Measurements from ENCODE around the gene SEH1L. TPM values are rescaled to one million over a fixed set of nuclear protein-coding genes. Genes with fewer than 3 reads are reported as not detected.

The SEH1L gene
- total RNA-seq, 1 donor from 2014 or later, result 46.4 TPM

DNA sequence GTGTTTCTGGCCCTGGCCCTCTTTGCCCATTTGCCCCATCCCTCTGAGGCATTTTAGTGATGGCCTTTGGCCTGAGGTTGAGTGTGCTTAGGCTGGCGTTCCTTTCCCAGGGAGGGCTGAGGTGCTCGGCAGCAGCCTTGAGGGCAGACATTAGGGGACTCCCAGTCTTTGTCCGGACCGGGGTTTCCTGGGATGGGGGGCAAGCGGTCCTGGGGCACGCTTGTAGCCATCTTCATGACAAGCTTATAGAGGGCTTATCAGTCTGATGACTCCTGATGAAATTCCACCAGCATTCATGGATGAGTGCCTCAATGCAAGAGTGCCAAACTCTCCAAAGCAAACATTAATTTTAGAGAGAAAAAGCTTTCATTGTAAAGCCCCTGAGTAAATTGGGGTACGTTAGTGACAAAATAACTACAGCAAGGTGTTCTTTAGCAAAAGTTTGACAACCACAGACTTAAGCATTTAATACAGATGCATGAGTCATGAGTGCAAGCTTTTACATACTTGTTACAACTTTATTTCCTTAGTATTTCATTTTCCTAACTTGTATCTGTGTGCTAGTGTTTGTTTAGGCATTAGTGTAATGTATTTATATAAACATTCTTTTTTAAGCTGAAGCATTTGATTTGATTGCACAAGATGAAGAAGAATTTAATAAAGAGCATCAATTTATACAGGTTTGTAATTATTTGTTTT is 89.0 kb downstream of the SEH1L start:
- H3K4me3 Mint-ChIP-seq (ENCODE audit: unreplicated experiment), result no peak overlapping the region
- TF ChIP-seq, protein P1, sequence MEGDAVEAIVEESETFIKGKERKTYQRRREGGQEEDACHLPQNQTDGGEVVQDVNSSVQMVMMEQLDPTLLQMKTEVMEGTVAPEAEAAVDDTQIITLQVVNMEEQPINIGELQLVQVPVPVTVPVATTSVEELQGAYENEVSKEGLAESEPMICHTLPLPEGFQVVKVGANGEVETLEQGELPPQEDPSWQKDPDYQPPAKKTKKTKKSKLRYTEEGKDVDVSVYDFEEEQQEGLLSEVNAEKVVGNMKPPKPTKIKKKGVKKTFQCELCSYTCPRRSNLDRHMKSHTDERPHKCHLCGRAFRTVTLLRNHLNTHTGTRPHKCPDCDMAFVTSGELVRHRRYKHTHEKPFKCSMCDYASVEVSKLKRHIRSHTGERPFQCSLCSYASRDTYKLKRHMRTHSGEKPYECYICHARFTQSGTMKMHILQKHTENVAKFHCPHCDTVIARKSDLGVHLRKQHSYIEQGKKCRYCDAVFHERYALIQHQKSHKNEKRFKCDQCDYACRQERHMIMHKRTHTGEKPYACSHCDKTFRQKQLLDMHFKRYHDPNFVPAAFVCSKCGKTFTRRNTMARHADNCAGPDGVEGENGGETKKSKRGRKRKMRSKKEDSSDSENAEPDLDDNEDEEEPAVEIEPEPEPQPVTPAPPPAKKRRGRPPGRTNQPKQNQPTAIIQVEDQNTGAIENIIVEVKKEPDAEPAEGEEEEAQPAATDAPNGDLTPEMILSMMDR (IDR thresholded peaks at IDR 0.05; ENCODE audit: partially characterized antibody, unreplicated experiment), result no peak
- H3K4me1 Mint-ChIP-seq (ENCODE audit: low read depth, unreplicated experiment), result no peaks in the 10 kb centered on the region

More for the DNA sequence above, 89.0 kb downstream of the SEH1L start:
- Mint-ChIP-seq H3K27ac (ENCODE audit: unreplicated experiment) (no peak overlapping the region), H3K36me3 (ENCODE audit: unreplicated experiment) (peaks cover 5% of the 10 kb centered on the region), H3K9me3 (ENCODE audit: unreplicated experiment) (peaks cover 3% of the 10 kb centered on the region), H3K27me3 (ENCODE audit: unreplicated experiment) (peaks cover 4% of the 10 kb centered on the region)
- DNase-seq, result no peak

Other genes starting within 250 kb of the SEH1L start
- 19.2 TPM for gene CEP76, start 245.3 kb upstream of the SEH1L start, total RNA-seq (ENCODE audit: unreplicated experiment)
- gene PSMG2, start 245.0 kb upstream of the SEH1L start, total RNA-seq (ENCODE audit: unreplicated experiment), result 48.7 TPM
- 33.3 TPM for gene PTPN2, start 63.8 kb upstream of the SEH1L start, total RNA-seq (ENCODE audit: unreplicated experiment)
- 20.1 TPM for gene CEP192, start 43.4 kb downstream of the SEH1L start, total RNA-seq (ENCODE audit: unreplicated experiment)